NB4 (cell line): ENCODE data around the gene DNAJC5.

ENCODE experiments used
- DNase-seq: peaks from one replicate; pipeline ENCODE4 v3.0.0; 2010; ENCODE audit warnings: low read depth
- H3K4me3 ChIP-seq: one replicate; pipeline ENCODE4 v1.5.1; 2011; ENCODE audit warnings: mild to moderate bottlenecking, low read depth, low read length, moderate library complexity
- CTCF ChIP-seq: IDR thresholded peaks from one replicate; pipeline ENCODE4 v1.5.1; 2012; ENCODE audit warnings: low read depth, low read length
- MAX ChIP-seq: IDR thresholded peaks from 2 replicates; pipeline ENCODE4 v1.6.1; 2011; ENCODE audit warnings: low read depth, low read length
- MYC ChIP-seq: IDR thresholded peaks from 2 replicates; pipeline ENCODE4 v1.6.1; 2011; ENCODE audit warnings: low read depth, low read length
- POLR2A ChIP-seq: IDR thresholded peaks from 2 replicates; pipeline ENCODE4 v1.6.1; 2011; ENCODE audit warnings: mild to moderate bottlenecking; ENCODE audit not compliant: insufficient read length; ENCODE audit errors: extremely low read depth

The DNAJC5 gene

GRCh38 chr20:63961664-63962425 lies 66.9 kb downstream of the DNAJC5 start:
- DNase-seq, result no peak
- no peak overlapping the region for H3K4me3 ChIP-seq
- no peak for TF ChIP-seq MAX
- no peak for TF ChIP-seq MYC
- TF ChIP-seq POLR2A, result no peak
- no peak for TF ChIP-seq CTCF

- no peak for DNase-seq
- no peak overlapping the region for H3K4me3 ChIP-seq
- TF ChIP-seq CTCF, result no peak
- no peak for TF ChIP-seq POLR2A
These were observed 67.8 kb downstream of the DNAJC5 start for GRCh38 chr20:63962426-63963347.

- H3K4me3 ChIP-seq, result no peak overlapping the region
- TF ChIP-seq MYC (no peak), POLR2A (no peak), CTCF (no peak), MAX (no peak)
- no peak for DNase-seq
These were observed 68.4 kb downstream of the DNAJC5 start for GRCh38 chr20:63963348-63963741.

- no peak for TF ChIP-seq MYC
- no peak for TF ChIP-seq POLR2A
- TF ChIP-seq MAX, result no peak
- no peak for TF ChIP-seq CTCF
- no peak for DNase-seq
- no peak overlapping the region for H3K4me3 ChIP-seq
These were observed 68.9 kb downstream of the DNAJC5 start for GRCh38 chr20:63963784-63964301.

GRCh38 chr20:63964412-63964811 lies 69.5 kb downstream of the DNAJC5 start:
- TF ChIP-seq MYC, result no peak
- TF ChIP-seq POLR2A, result no peak
- no peak for TF ChIP-seq MAX
- no peak for TF ChIP-seq CTCF
- DNase-seq, result no peak
- no peak overlapping the region for H3K4me3 ChIP-seq
